Measurements from ENCODE around the gene PCDH9.

The PCDH9 gene

DNA sequence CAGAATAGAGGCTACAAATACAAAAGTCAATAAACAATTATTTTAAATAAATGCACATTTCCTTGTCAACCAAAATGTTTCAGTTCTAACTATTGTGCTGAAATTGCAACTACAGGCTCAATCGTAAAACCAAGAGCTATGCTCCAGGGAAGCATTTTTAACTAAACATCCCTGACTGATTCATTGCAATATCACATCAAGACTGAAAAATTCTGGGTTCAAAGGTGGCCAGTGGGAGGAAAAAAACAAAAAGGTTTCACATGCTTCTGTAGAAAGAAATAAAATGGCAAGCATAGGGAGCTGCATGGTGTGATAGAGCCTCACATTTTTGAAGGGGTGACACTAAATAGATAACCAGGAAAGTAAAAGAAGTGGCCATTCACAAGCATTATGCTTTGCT, 862.8 kb downstream of the PCDH9 start:
- H2BK5ac ChIP-seq (ENCODE audit: low read depth, low read length, poor library complexity), result no peak overlapping the region
- H3K27ac ChIP-seq (ENCODE audit: low read depth, low read length), result no peak overlapping the region
- no peak overlapping the region for H2AK5ac ChIP-seq (ENCODE audit: low read length)
- H2BK12ac ChIP-seq (ENCODE audit: low read length), result no peak overlapping the region
- H3K79me1 ChIP-seq (ENCODE audit: low read length), result no peaks in the 10 kb centered on the region
- no CpG with 5 or more reads among the region's 1 CpG for WGBS (ENCODE audit: extremely low coverage, insufficient coverage, insufficient read length)
- no peak for DNase-seq
- H3K23ac ChIP-seq (ENCODE audit: low read length), result no peak overlapping the region
- H3K14ac ChIP-seq (ENCODE audit: low read length), result no peak overlapping the region
- no peak overlapping the region for H2BK120ac ChIP-seq (ENCODE audit: insufficient read depth, low read length, poor library complexity)
- no peak overlapping the region for H4K12ac ChIP-seq (ENCODE audit: low read depth, low read length)
- H3K36me3 ChIP-seq (ENCODE audit: control insufficient read depth in 1 of 2, insufficient read depth in 2 of 2, low read length in 2 of 2), result no peaks in the 10 kb centered on the region
- H3K27me3 ChIP-seq (ENCODE audit: insufficient read depth, low read length), result no peaks in the 10 kb centered on the region
- no peak overlapping the region for H3K4ac ChIP-seq (ENCODE audit: low read depth, low read length)
- H3K4me1 ChIP-seq (ENCODE audit: control insufficient read depth in 1 of 2, insufficient read depth in 2 of 2, low read length in 2 of 2), result no peaks in the 10 kb centered on the region
- no peak overlapping the region for H4K91ac ChIP-seq (ENCODE audit: low read depth, low read length)
- H3K4me3 ChIP-seq (ENCODE audit: low read depth, low read length), result no peak overlapping the region
- no peak overlapping the region for H4K8ac ChIP-seq (ENCODE audit: low read depth, low read length)
- no peak overlapping the region for H3K4me2 ChIP-seq (ENCODE audit: low read length)
- H3K18ac ChIP-seq (ENCODE audit: low read length), result no peak overlapping the region
- no peaks in the 10 kb centered on the region for H3K9me3 ChIP-seq (ENCODE audit: insufficient read depth, low read depth, low read length)
- no peak overlapping the region for H2AFZ ChIP-seq (ENCODE audit: insufficient read depth, low read length, poor library complexity)
- no peaks in the 10 kb centered on the region for H3K79me2 ChIP-seq (ENCODE audit: control insufficient read depth, insufficient read depth, low read length, poor library complexity)
- no peak overlapping the region for H3K9ac ChIP-seq (ENCODE audit: low read length)

DNA sequence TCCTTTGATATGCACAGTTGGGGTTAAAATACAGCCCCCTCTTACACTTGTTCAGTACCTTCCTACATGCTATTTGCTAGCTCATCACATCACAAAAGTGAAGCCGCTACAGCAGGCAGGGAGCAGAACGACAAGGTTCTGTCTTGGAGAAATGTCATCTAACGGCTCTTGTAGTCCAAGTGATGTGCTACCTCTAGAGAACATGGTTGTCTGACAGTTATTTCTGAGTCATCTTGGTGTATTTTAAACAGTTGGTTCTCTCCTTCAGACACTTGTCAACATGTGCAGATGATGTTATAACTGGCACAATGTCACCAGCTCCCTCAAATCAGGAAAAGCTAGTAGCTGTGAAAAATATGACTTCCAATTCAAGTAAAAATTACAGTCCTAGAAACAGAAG, 865.0 kb downstream of the PCDH9 start:
- Histone ChIP-seq H4K8ac (ENCODE audit: low read depth, low read length) (no peak overlapping the region), H3K18ac (ENCODE audit: low read length) (no peak overlapping the region), H2BK5ac (ENCODE audit: low read depth, low read length, poor library complexity) (no peak overlapping the region), H3K4me1 (ENCODE audit: control insufficient read depth in 1 of 2, insufficient read depth in 2 of 2, low read length in 2 of 2) (no peaks in the 10 kb centered on the region), H2BK120ac (ENCODE audit: insufficient read depth, low read length, poor library complexity) (no peak overlapping the region), H3K79me1 (ENCODE audit: low read length) (no peaks in the 10 kb centered on the region), H2AK5ac (ENCODE audit: low read length) (no peak overlapping the region), H3K4me3 (ENCODE audit: low read depth, low read length) (no peak overlapping the region), H3K9ac (ENCODE audit: low read length) (no peak overlapping the region), H2AFZ (ENCODE audit: insufficient read depth, low read length, poor library complexity) (no peak overlapping the region), H4K12ac (ENCODE audit: low read depth, low read length) (no peak overlapping the region), H3K4me2 (ENCODE audit: low read length) (no peak overlapping the region), H3K9me3 (ENCODE audit: insufficient read depth, low read depth, low read length) (no peaks in the 10 kb centered on the region), H3K27me3 (ENCODE audit: insufficient read depth, low read length) (no peaks in the 10 kb centered on the region), H3K79me2 (ENCODE audit: control insufficient read depth, insufficient read depth, low read length, poor library complexity) (no peaks in the 10 kb centered on the region), H3K4ac (ENCODE audit: low read depth, low read length) (no peak overlapping the region), H3K23ac (ENCODE audit: low read length) (no peak overlapping the region), H2BK12ac (ENCODE audit: low read length) (no peak overlapping the region), H3K27ac (ENCODE audit: low read depth, low read length) (no peak overlapping the region), H3K14ac (ENCODE audit: low read length) (no peak overlapping the region), H3K36me3 (ENCODE audit: control insufficient read depth in 1 of 2, insufficient read depth in 2 of 2, low read length in 2 of 2) (no peaks in the 10 kb centered on the region), H4K91ac (ENCODE audit: low read depth, low read length) (no peak overlapping the region)
- no peak for DNase-seq
- no CpG with 5 or more reads among the region's 3 CpGs for WGBS (ENCODE audit: extremely low coverage, insufficient coverage, insufficient read length)

GRCh38 chr13:66364346-66364745, 865.8 kb downstream of the PCDH9 start:
- Histone ChIP-seq H3K23ac (ENCODE audit: low read length) (no peak overlapping the region), H4K8ac (ENCODE audit: low read depth, low read length) (no peak overlapping the region), H2BK12ac (ENCODE audit: low read length) (no peak overlapping the region), H3K79me2 (ENCODE audit: control insufficient read depth, insufficient read depth, low read length, poor library complexity) (no peaks in the 10 kb centered on the region), H3K9me3 (ENCODE audit: insufficient read depth, low read depth, low read length) (no peaks in the 10 kb centered on the region), H3K27me3 (ENCODE audit: insufficient read depth, low read length) (no peaks in the 10 kb centered on the region), H3K4ac (ENCODE audit: low read depth, low read length) (no peak overlapping the region), H3K27ac (ENCODE audit: low read depth, low read length) (no peak overlapping the region), H2BK5ac (ENCODE audit: low read depth, low read length, poor library complexity) (no peak overlapping the region), H4K12ac (ENCODE audit: low read depth, low read length) (no peak overlapping the region), H3K4me2 (ENCODE audit: low read length) (no peak overlapping the region), H3K4me1 (ENCODE audit: control insufficient read depth in 1 of 2, insufficient read depth in 2 of 2, low read length in 2 of 2) (no peaks in the 10 kb centered on the region), H4K91ac (ENCODE audit: low read depth, low read length) (no peak overlapping the region), H3K9ac (ENCODE audit: low read length) (no peak overlapping the region), H3K4me3 (ENCODE audit: low read depth, low read length) (no peak overlapping the region), H3K36me3 (ENCODE audit: control insufficient read depth in 1 of 2, insufficient read depth in 2 of 2, low read length in 2 of 2) (no peaks in the 10 kb centered on the region), H3K18ac (ENCODE audit: low read length) (no peak overlapping the region), H3K14ac (ENCODE audit: low read length) (no peak overlapping the region), H3K79me1 (ENCODE audit: low read length) (no peaks in the 10 kb centered on the region), H2BK120ac (ENCODE audit: insufficient read depth, low read length, poor library complexity) (no peak overlapping the region), H2AK5ac (ENCODE audit: low read length) (no peak overlapping the region), H2AFZ (ENCODE audit: insufficient read depth, low read length, poor library complexity) (no peak overlapping the region)
- DNase-seq, result no peak

DNA sequence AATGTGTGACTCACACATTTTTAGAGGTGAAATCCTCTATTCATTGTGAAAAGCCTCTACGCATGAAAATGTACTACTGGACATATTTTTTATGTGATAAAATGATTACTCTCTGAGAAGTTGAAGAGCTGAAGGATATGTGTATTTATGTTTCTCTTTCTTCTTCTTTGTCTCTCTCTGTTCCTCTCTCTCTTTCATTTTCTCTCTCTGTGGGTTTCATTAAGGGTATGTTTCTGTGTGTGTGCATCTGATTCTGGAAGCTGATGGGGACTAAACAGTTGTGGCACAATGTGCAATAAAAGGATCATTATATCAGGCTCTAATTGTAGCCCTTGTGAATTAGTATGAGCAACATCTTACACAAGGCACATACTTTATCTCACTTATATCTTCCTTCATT, 867.7 kb downstream of the PCDH9 start:
- Histone ChIP-seq H2BK120ac (ENCODE audit: insufficient read depth, low read length, poor library complexity) (no peak overlapping the region), H3K27me3 (ENCODE audit: insufficient read depth, low read length) (no peaks in the 10 kb centered on the region)
- WGBS (ENCODE audit: extremely low coverage, insufficient coverage, insufficient read length), result no CpG with 5 or more reads among the region's 1 CpG

More for the DNA sequence above, 867.7 kb downstream of the PCDH9 start:
- Histone ChIP-seq H4K12ac (ENCODE audit: low read depth, low read length) (no peak overlapping the region), H2AK5ac (ENCODE audit: low read length) (no peak overlapping the region), H3K4ac (ENCODE audit: low read depth, low read length) (no peak overlapping the region), H2BK12ac (ENCODE audit: low read length) (no peak overlapping the region), H3K79me1 (ENCODE audit: low read length) (no peaks in the 10 kb centered on the region), H3K4me2 (ENCODE audit: low read length) (no peak overlapping the region), H3K23ac (ENCODE audit: low read length) (no peak overlapping the region), H3K79me2 (ENCODE audit: control insufficient read depth, insufficient read depth, low read length, poor library complexity) (no peaks in the 10 kb centered on the region), H4K91ac (ENCODE audit: low read depth, low read length) (no peak overlapping the region), H4K8ac (ENCODE audit: low read depth, low read length) (no peak overlapping the region), H3K9me3 (ENCODE audit: insufficient read depth, low read depth, low read length) (no peaks in the 10 kb centered on the region), H3K4me3 (ENCODE audit: low read depth, low read length) (no peak overlapping the region), H2BK5ac (ENCODE audit: low read depth, low read length, poor library complexity) (no peak overlapping the region), H3K14ac (ENCODE audit: low read length) (no peak overlapping the region), H3K36me3 (ENCODE audit: control insufficient read depth in 1 of 2, insufficient read depth in 2 of 2, low read length in 2 of 2) (no peaks in the 10 kb centered on the region), H2AFZ (ENCODE audit: insufficient read depth, low read length, poor library complexity) (no peak overlapping the region), H3K4me1 (ENCODE audit: control insufficient read depth in 1 of 2, insufficient read depth in 2 of 2, low read length in 2 of 2) (no peaks in the 10 kb centered on the region), H3K27ac (ENCODE audit: low read depth, low read length) (no peak overlapping the region), H3K9ac (ENCODE audit: low read length) (no peak overlapping the region), H3K18ac (ENCODE audit: low read length) (no peak overlapping the region)
- no peak for DNase-seq

Measured in trophoblast cell (in vitro differentiated cells and primary cell).